HG03045 (cell line): ENCODE measurements around the gene RIN1.
"Not testable (repeated sequence)": the region's sequence is repeated elsewhere in the genome, so short reads cannot be mapped to it uniquely, and the experiment has no call there.

Experiments used
- ATAC-seq: cut with Tn5 transposase; IDR thresholded peaks from one replicate; pipeline ENCODE4 v1.9.1; 2021; ENCODE audit warnings: mild to moderate bottlenecking, moderate library complexity; ENCODE audit not compliant: unreplicated experiment

The RIN1 gene

GRCh38 chr11:66321606-66322005 is 14.6 kb downstream of the RIN1 start:
- ATAC-seq, result no peak

GRCh38 chr11:66320748-66321147 is 15.5 kb downstream of the RIN1 start:
- ATAC-seq, result not testable (repeated sequence)

GRCh38 chr11:66320289-66320688 is 15.9 kb downstream of the RIN1 start:
- not testable (repeated sequence) for ATAC-seq

- no peak for ATAC-seq
Observed at GRCh38 chr11:66318600-66318970, 17.6 kb downstream of the RIN1 start.

GRCh38 chr11:66317723-66318599 is 18.3 kb downstream of the RIN1 start:
- no peak for ATAC-seq

GRCh38 chr11:66317322-66317722 is 18.9 kb downstream of the RIN1 start:
- ATAC-seq, result no peak

- no peak for ATAC-seq
Observed at GRCh38 chr11:66316849-66317251, 19.4 kb downstream of the RIN1 start, which contains the start of gene CD248. Gene CD248 (minus strand): TSS chr11:66317044. CDS start chr11:66317027, 17 bp downstream.

- ATAC-seq, result no peak
Observed at GRCh38 chr11:66315921-66316811, 20.1 kb downstream of the RIN1 start.

GRCh38 chr11:66315498-66315885 is 20.7 kb downstream of the RIN1 start:
- no peak for ATAC-seq

GRCh38 chr11:66314561-66315497 is 21.4 kb downstream of the RIN1 start:
- ATAC-seq, result no peak

GRCh38 chr11:66314186-66314501 is 22.1 kb downstream of the RIN1 start:
- ATAC-seq, result no peak

- ATAC-seq, result no peak
Observed at GRCh38 chr11:66313321-66314185, 22.7 kb downstream of the RIN1 start.

GRCh38 chr11:66312549-66313320 is 23.5 kb downstream of the RIN1 start:
- peak; percentile 62 for ATAC-seq

GRCh38 chr11:66311965-66312548 is 24.2 kb downstream of the RIN1 start:
- ATAC-seq, result peak; percentile 66

GRCh38 chr11:66311470-66311964 is 24.7 kb downstream of the RIN1 start:
- no peak for ATAC-seq

GRCh38 chr11:66310803-66311440 is 25.3 kb downstream of the RIN1 start:
- ATAC-seq, result not testable (repeated sequence)

GRCh38 chr11:66310324-66310723 is 25.9 kb downstream of the RIN1 start:
- no peak for ATAC-seq

- no peak for ATAC-seq
Observed at GRCh38 chr11:66309475-66309874, 26.8 kb downstream of the RIN1 start.
